Sigmoid colon (tissue), 7 donors: Measurements from ENCODE around the gene HMG20A. TPM values are rescaled to one million over a fixed set of nuclear protein-coding genes. Genes with fewer than 3 reads are reported as not detected.

Source experiments
- DNase-seq: peaks from one replicate; pipeline ENCODE4 v3.0.0-alpha.2; 2019
- H3K27ac ChIP-seq, 4 donors: fragments of 200-600 bp; sonication (generic); one replicate each; pipeline ENCODE4 v1.5.1; 2016 to 2019; ENCODE audit warnings: mild to moderate bottlenecking in 1 of 4
- H3K27me3 ChIP-seq, 3 donors: fragments of 200-600 bp; sonication (generic); one replicate each; pipeline ENCODE4 v1.5.1; 2019; ENCODE audit warnings: mild to moderate bottlenecking in 1 of 3
- H3K36me3 ChIP-seq, 4 donors: fragments of 200-600 bp; sonication (generic); one replicate each; pipeline ENCODE4 v1.5.1; 2016 to 2019
- H3K4me1 ChIP-seq, 4 donors: fragments of 200-600 bp; sonication (generic); one replicate each; pipeline ENCODE4 v1.5.1; 2017 to 2019
- H3K4me3 ChIP-seq, 4 donors: fragments of 200-600 bp; sonication (generic); one replicate each; pipeline ENCODE4 v1.5.1; 2017 to 2019; ENCODE audit warnings: mild to moderate bottlenecking in 2 of 4, moderate library complexity in 1 of 4
- H3K9me3 ChIP-seq, 4 donors: fragments of 200-600 bp in 3 of 4; sonication (generic) in 3 of 4; one replicate each; pipeline versions ENCODE4 v1.5.1 to v1.6.1; 2013 to 2019
- EP300 ChIP-seq, 4 donors: sonication (generic); formaldehyde crosslinking; IDR thresholded peaks; one replicate each; pipeline ENCODE4 v1.6.1; 2017; ENCODE audit warnings: antibody characterized with exemption in 4 of 4
- POLR2A ChIP-seq, 2 donors: fragments of 450-650 bp; IDR thresholded peaks; one replicate each; pipeline ENCODE4 v1.6.1; 2016; ENCODE audit warnings: antibody characterized with exemption in 2 of 2, mild to moderate bottlenecking in 2 of 2, moderate library complexity in 2 of 2
- POLR2AphosphoS5 ChIP-seq, 4 donors: sonication (generic); formaldehyde crosslinking; IDR thresholded peaks; one replicate each; pipeline ENCODE4 v1.6.1; 2017; ENCODE audit warnings: antibody characterized with exemption in 4 of 4
- WGBS, 2 donors: extraction: QIAGEN DNeasy Blood & Tissue Kit; methylation state at CpG; one replicate each; pipeline ENCODE4 v1.1.7; 2013; 5-methylcytosine and 5-hydroxymethylcytosine counted together
- intact Hi-C: fragments of 100-400 bp; cut with DNase I; formaldehyde crosslinking; loops from one replicate; pipeline ENCODE4 v1.15.1; 2023
- polyA plus RNA-seq, 3 donors: library from polyadenylated mRNA; stranded (reverse); fragments of 200-250 nt; gene quantifications; one replicate each; pipeline ENCODE4 v1.2.3, GENCODE V29; 2013
- total RNA-seq, 4 donors: library from RNA; depleted of rRNA; stranded (reverse); fragments of >200 nt; gene quantifications; one replicate each; pipeline ENCODE4 v1.1.0, GENCODE V29; 2016
- TF ChIP-seq, protein P1 (sequence below), 4 experiments: fragments of 450-650 bp in 3 of 4; fragments of 200-600 bp in 1 of 4; IDR thresholded peaks; one replicate each; pipeline ENCODE4 v1.5.1; 2016 to 2019; ENCODE audit warnings: antibody characterized with exemption in 4 of 4, mild to moderate bottlenecking in 3 of 4, moderate library complexity in 2 of 4
- donor health status: healthy with polysubstance abuse.
- donor health status: Bipolar disorder and iron deficiency.
- donor health status: healthy.

Gene HMG20A
- total and polyA plus RNA-seq, 7 donors: 7.8 to 29.0 (median 22.5) TPM

DNA sequence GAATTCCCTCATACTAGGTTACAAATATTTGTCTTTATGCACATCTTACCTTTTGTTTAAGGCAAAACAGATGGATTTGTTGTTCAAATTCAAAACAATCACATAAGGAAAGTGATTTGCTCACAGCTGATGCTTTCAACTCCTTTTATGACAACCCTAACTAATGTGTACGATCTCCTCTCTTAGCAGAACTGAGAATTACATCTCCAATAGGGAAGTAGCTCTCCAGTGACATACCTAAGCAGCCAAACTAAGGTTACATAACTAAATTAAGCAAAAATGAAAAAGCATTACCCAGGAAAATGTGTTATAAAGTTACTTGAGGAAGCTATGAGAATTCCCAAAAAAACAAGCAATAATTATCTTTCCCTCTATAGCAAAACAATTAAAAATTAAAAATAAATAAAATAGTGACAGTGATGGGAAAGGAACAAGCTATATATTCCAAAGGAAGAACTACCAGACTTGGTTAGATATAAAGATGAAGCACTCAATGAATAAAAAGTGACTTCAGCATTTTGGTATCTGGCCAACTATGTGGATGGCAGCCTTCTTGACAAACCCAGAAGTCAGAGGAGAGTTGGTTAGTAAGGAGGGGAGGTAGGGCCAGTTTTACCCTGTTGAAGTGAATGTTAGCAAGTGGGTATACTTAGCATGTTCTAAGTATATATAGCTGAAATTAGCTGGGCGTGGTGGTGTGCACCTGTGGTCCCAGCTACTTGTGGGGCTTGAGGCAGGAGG is 33.2 kb upstream of the HMG20A start:
- Histone ChIP-seq H3K4me1 (peaks cover 0 to 51% (median 29%) of the 10 kb centered on the region in 4 donors), H3K36me3 (no peaks in the 10 kb centered on the region), H3K27me3 (no peaks in the 10 kb centered on the region), H3K27ac (no peak overlapping the region), H3K4me3 (no peak overlapping the region), H3K9me3 (no peaks in the 10 kb centered on the region)
- 55 to 70% methylated on average over 2 of the region's 2 CpGs for WGBS, 2 donors
- intact Hi-C loops: no loop called here
- no peak for TF ChIP-seq EP300 (IDR thresholded peaks at IDR 0.05)
- TF ChIP-seq POLR2AphosphoS5 (IDR thresholded peaks at IDR 0.05): no peak
- TF ChIP-seq, protein P1, sequence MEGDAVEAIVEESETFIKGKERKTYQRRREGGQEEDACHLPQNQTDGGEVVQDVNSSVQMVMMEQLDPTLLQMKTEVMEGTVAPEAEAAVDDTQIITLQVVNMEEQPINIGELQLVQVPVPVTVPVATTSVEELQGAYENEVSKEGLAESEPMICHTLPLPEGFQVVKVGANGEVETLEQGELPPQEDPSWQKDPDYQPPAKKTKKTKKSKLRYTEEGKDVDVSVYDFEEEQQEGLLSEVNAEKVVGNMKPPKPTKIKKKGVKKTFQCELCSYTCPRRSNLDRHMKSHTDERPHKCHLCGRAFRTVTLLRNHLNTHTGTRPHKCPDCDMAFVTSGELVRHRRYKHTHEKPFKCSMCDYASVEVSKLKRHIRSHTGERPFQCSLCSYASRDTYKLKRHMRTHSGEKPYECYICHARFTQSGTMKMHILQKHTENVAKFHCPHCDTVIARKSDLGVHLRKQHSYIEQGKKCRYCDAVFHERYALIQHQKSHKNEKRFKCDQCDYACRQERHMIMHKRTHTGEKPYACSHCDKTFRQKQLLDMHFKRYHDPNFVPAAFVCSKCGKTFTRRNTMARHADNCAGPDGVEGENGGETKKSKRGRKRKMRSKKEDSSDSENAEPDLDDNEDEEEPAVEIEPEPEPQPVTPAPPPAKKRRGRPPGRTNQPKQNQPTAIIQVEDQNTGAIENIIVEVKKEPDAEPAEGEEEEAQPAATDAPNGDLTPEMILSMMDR (IDR thresholded peaks at IDR 0.05): no peak
- TF ChIP-seq POLR2A (IDR thresholded peaks at IDR 0.05): no peak
- no peak for DNase-seq

- no peak for DNase-seq
- intact Hi-C loops: no loop called here
- peaks cover 0 to 34% (median 21%) of the 10 kb centered on the region in 4 donors for H3K4me1 ChIP-seq
- no peak overlapping the region for H3K27ac ChIP-seq
- H3K27me3 ChIP-seq: no peaks in the 10 kb centered on the region
- no peak overlapping the region for H3K4me3 ChIP-seq
- no peak for TF ChIP-seq POLR2A (IDR thresholded peaks at IDR 0.05)
- TF ChIP-seq POLR2AphosphoS5 (IDR thresholded peaks at IDR 0.05): no peak
- no peak for TF ChIP-seq EP300 (IDR thresholded peaks at IDR 0.05)
- TF ChIP-seq, protein P1 (IDR thresholded peaks at IDR 0.05): no peak
- no peaks in the 10 kb centered on the region for H3K36me3 ChIP-seq
- peaks cover 0 to 3% (median 0%) of the 10 kb centered on the region in 4 donors for H3K9me3 ChIP-seq
- WGBS, 2 donors: 81 to 83% methylated on average over 3 of the region's 3 CpGs
Measured at GRCh38 chr15:77391372-77391951, 29.2 kb upstream of the HMG20A start.

DNA sequence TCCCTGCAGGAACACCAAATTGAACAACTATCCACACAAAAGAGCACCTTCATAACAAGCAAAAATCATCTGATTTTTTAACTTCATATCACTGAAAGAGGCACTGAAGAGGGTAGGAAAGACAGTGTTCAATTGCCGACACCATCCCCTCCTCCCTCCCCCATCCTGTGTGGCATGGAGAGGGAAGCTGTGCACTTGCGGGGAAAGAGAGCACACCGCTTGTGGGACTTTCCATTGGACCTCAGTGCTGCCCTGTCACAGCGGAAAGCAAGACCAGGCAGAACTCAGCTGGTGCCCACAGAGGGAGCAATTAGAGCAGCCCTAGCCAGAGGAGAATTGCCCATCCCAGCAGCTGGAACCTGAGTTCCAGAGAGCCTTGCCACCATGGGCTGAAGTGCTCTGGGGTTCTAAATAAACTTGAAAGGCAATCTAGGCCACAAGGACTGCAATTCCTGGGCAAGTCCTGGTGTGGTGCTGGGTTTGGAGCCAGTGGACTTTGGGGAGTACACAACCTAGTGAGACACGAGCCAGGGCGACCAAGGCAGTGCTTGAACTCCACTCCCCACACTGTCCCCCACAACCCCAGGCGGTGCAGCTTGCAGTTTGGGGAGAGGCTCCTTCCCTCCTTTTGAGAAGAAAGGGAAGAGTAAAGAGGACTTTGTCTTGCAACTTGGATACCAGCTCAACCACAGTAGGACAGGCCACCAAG is 27.8 kb upstream of the HMG20A start:
- Histone ChIP-seq H3K36me3 (no peaks in the 10 kb centered on the region), H3K4me1 (peaks cover 0 to 28% (median 19%) of the 10 kb centered on the region in 4 donors), H3K27me3 (no peaks in the 10 kb centered on the region), H3K9me3 (peaks cover 0 to 3% (median 0%) of the 10 kb centered on the region in 4 donors), H3K27ac (no peak overlapping the region), H3K4me3 (no peak overlapping the region)
- 96% methylated on average over 7 of the region's 7 CpGs for WGBS, 2 donors
- TF ChIP-seq POLR2AphosphoS5 (IDR thresholded peaks at IDR 0.05) (no peak), EP300 (IDR thresholded peaks at IDR 0.05) (no peak), POLR2A (IDR thresholded peaks at IDR 0.05) (no peak)
- TF ChIP-seq, protein P1 (IDR thresholded peaks at IDR 0.05): no peak
- intact Hi-C loops: no loop called here
- DNase-seq: no peak

- intact Hi-C loops: no loop called here
Measured at GRCh38 chr15:77393471-77393840, 27.2 kb upstream of the HMG20A start.

More at GRCh38 chr15:77393471-77393840, 27.2 kb upstream of the HMG20A start:
- no peaks in the 10 kb centered on the region for H3K36me3 ChIP-seq
- peaks cover 0 to 4% (median 2%) of the 10 kb centered on the region in 4 donors for H3K9me3 ChIP-seq
- H3K4me3 ChIP-seq: no peak overlapping the region
- peaks cover 0 to 27% (median 16%) of the 10 kb centered on the region in 4 donors for H3K4me1 ChIP-seq
- H3K27ac ChIP-seq: no peak overlapping the region
- no peaks in the 10 kb centered on the region for H3K27me3 ChIP-seq
- no peak for DNase-seq
- TF ChIP-seq POLR2A (IDR thresholded peaks at IDR 0.05) (no peak), POLR2AphosphoS5 (IDR thresholded peaks at IDR 0.05) (no peak), EP300 (IDR thresholded peaks at IDR 0.05) (no peak)
- TF ChIP-seq, protein P1 (IDR thresholded peaks at IDR 0.05): no peak
